Activated gamma-delta T cell treated with Interleukin-2 at 50 U/mL for 16 hours (primary cell): ENCODE results near the gene SUCLG2.

Source experiments
- DNase-seq: peaks from one replicate; pipeline ENCODE4 v3.0.0-alpha.2; 2020

The SUCLG2 gene

GRCh38 chr3:67648229-67648628 lies 6.2 kb downstream of the SUCLG2 start:
- no peak for DNase-seq

- no peak for DNase-seq
Measured at GRCh38 chr3:67647390-67647878, 7.0 kb downstream of the SUCLG2 start.

- DNase-seq = no peak
Measured at GRCh38 chr3:67646586-67647234, 7.7 kb downstream of the SUCLG2 start.

GRCh38 chr3:67644827-67645226 lies 9.6 kb downstream of the SUCLG2 start:
- no peak for DNase-seq

GRCh38 chr3:67642734-67643133 lies 11.7 kb downstream of the SUCLG2 start:
- no peak for DNase-seq

GRCh38 chr3:67642190-67642589 lies 12.2 kb downstream of the SUCLG2 start:
- no peak for DNase-seq

GRCh38 chr3:67641451-67641850 lies 13.0 kb downstream of the SUCLG2 start:
- DNase-seq = no peak

GRCh38 chr3:67640023-67640660 lies 14.3 kb downstream of the SUCLG2 start:
- no peak for DNase-seq

- DNase-seq = no peak
Measured at GRCh38 chr3:67637255-67637900, 17.0 kb downstream of the SUCLG2 start.

GRCh38 chr3:67635806-67636205 lies 18.6 kb downstream of the SUCLG2 start:
- DNase-seq = no peak

GRCh38 chr3:67635257-67635656 lies 19.2 kb downstream of the SUCLG2 start:
- DNase-seq = no peak

GRCh38 chr3:67630666-67631362 lies 23.6 kb downstream of the SUCLG2 start:
- no peak for DNase-seq

- no peak for DNase-seq
Measured at GRCh38 chr3:67624687-67625086, 29.7 kb downstream of the SUCLG2 start.

- no peak for DNase-seq
Measured at GRCh38 chr3:67624078-67624477, 30.3 kb downstream of the SUCLG2 start.

GRCh38 chr3:67622652-67623051 lies 31.8 kb downstream of the SUCLG2 start:
- DNase-seq = no peak

GRCh38 chr3:67620869-67621268 lies 33.5 kb downstream of the SUCLG2 start:
- DNase-seq = no peak

- no peak for DNase-seq
Measured at GRCh38 chr3:67619991-67620390, 34.4 kb downstream of the SUCLG2 start.

- no peak for DNase-seq
Measured at GRCh38 chr3:67617518-67617917, 36.9 kb downstream of the SUCLG2 start.

GRCh38 chr3:67616046-67616445 lies 38.4 kb downstream of the SUCLG2 start:
- no peak for DNase-seq

GRCh38 chr3:67614195-67614594 lies 40.2 kb downstream of the SUCLG2 start:
- DNase-seq = no peak

GRCh38 chr3:67610458-67610857 lies 44.0 kb downstream of the SUCLG2 start:
- no peak for DNase-seq

- no peak for DNase-seq
Measured at GRCh38 chr3:67609709-67610108, 44.7 kb downstream of the SUCLG2 start.

- no peak for DNase-seq
Measured at GRCh38 chr3:67608034-67608433, 46.4 kb downstream of the SUCLG2 start.

- DNase-seq = no peak
Measured at GRCh38 chr3:67605377-67605776, 49.0 kb downstream of the SUCLG2 start.
